ENCODE data around the gene PIK3IP1. TPM values are rescaled to one million over a fixed set of nuclear protein-coding genes. Genes with fewer than 3 reads are reported as not detected.
A peak's percentile ranks its signal among the peaks of the same experiment; 100 is the strongest.
"Not testable (repeated sequence)": the region's sequence is repeated elsewhere in the genome, so short reads cannot be mapped to it uniquely, and the experiment has no call there.

The PIK3IP1 gene
- polyA plus RNA-seq, 3 donors: 9.3 to 16.8 (median 11.6) TPM

GRCh38 chr22:31314220-31314619 is 21.9 kb upstream of the PIK3IP1 start:
- H3K27ac ChIP-seq (ENCODE audit: low read depth, low read length): not testable (repeated sequence)
- WGBS, 3 donors: 86 to 94% (median 89%) methylated on average over 1 of the region's 1 CpG

- H3K27ac ChIP-seq (ENCODE audit: low read depth, low read length): no peak overlapping the region
- WGBS, 3 donors: 29 to 32% (median 30%) methylated on average over 6 of the region's 6 CpGs
These were observed 21.3 kb upstream of the PIK3IP1 start for GRCh38 chr22:31313366-31314147.

DNA sequence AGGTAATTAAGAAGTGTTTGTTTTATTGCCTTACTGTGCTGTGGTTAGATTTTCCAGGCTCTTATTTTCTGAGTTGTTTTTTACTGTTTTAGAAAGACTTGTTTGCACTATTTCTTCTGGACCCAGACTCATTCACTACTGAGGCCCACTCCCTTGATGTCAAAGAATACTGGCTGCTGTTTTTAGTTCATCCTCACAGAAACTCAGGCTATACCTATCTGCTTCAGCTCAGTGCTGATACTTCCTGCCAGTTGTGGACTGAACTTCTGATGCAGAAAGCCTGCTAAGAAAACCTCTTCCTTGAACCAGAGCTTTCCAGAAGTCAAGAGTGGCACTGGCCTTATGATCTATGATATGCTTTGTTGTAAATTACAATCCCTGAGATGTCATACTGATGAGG is 15.9 kb upstream of the PIK3IP1 start:
- H3K27ac ChIP-seq (ENCODE audit: low read depth, low read length): no peak overlapping the region

GRCh38 chr22:31305194-31305593 is 12.9 kb upstream of the PIK3IP1 start:
- WGBS, 3 donors: 93 to 96% (median 93%) methylated on average over 3 of the region's 3 CpGs
- H3K27ac ChIP-seq (ENCODE audit: low read depth, low read length): no peak overlapping the region

- H3K27ac ChIP-seq (ENCODE audit: low read depth, low read length): no peak overlapping the region
- 72 to 95% (median 78%) methylated on average over 3 of the region's 3 CpGs for WGBS, 3 donors
These were observed 10.2 kb upstream of the PIK3IP1 start for GRCh38 chr22:31302537-31302936.

DNA sequence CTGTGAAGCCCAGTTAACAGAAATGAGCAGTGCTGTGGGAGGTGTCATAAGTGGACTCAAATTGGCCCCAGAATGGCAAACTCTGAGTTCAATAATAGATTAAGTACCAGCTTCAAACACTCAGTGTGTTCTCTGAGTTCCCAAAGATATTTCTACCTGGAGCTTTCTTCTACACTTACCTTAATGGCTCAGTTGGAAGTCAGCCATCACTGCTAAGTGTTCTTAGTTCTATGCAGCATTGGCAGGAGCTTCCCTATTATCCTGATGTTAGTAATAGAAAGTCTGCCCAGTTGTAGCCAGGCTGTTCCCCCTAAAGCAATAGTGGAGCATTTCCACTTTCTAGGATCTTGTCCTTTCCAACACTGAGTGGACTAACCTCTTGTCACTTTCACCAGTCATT is 9.7 kb upstream of the PIK3IP1 start:
- no peak overlapping the region for H3K27ac ChIP-seq (ENCODE audit: low read depth, low read length)

DNA sequence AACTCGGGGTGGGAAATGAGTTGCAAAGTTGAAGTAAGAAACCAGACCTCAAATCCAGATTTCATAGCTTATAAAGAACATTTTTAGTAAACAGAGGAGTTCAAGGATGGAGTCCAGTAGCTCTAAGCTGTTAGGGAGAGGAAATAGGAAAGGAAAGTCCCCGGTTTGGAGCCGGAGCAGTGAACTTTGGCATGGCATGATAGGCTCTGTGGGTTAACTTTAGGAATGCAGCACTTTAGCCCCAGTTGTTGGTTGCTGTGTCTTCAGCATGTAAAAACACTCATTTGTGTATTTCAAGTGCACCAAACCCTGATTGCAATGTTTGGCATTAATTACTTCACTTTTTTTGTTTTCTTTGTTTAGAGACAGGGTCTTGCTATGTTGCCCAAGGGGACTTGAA is 8.6 kb upstream of the PIK3IP1 start:
- no peak overlapping the region for H3K27ac ChIP-seq (ENCODE audit: low read depth, low read length)
- 51 to 78% (median 75%) methylated on average over 3 of the region's 3 CpGs for WGBS, 3 donors

DNA sequence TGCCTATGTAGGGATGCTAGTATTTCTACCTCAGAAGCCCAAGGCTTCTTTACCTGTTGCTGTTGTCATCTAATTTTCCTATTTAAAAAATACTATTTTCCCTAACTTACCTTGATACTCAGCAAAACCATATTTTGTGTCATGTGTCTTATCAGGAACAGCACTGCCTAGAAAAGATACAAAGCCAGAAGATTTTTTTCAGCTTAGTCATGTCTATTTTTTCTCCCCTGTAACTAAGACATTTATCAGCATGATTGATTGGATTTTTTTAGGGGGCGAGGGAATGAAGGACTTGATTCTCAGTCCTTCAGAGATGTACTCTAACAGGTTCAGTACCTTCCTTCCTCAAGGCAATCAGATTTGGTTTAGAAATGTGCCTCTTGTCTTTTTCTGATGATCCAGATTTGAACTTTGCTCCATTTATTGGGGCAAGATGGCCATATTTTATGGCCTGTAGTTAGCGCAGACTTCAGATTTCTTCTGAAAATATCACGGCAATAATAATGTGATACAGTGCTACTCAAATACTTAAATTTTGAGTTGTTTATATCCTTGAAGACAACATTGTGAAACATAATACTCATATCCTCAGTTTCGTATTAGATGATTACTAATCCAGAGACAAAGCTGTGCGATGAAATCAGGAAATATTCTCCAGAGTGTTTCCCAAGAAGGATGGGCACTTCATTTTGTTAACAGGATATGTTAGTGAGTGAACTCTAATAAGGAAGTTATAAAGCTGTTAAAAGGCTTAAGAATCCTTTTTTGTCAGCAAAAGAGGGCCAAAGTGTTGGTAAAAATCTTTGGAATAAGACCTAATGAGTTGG is 3.8 kb upstream of the PIK3IP1 start:
- WGBS, 3 donors: 37 to 76% (median 45%) methylated on average over 5 of the region's 5 CpGs
- no peak overlapping the region for H3K27ac ChIP-seq (ENCODE audit: low read depth, low read length)

DNA sequence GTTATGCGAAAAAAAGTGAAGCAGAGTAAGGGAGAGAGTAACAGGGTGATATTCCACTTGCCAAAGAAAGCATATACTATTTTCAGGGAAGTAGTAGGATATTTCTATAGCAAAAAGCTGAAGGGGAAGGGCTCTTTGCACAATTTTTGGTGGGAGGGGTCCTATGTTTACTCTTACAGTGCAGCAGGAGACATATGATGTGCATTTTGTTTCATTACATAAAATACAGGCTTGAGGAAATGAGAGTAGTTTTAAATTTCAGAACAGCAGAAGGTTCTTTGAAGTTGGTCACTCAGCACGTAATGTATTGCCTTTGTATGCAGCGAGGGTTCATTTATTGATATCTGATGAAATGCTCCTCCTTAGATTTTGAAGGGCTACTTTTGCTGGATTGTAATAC is 3.1 kb upstream of the PIK3IP1 start:
- H3K27ac ChIP-seq (ENCODE audit: low read depth, low read length): no peak overlapping the region
- WGBS, 3 donors: 85 to 92% (median 87%) methylated on average over 3 of the region's 3 CpGs

GRCh38 chr22:31291481-31292235 is 630 bp downstream of the PIK3IP1 start:
- 0 to 1% (median 1%) methylated on average over 20 of the region's 20 CpGs for WGBS, 3 donors
- peak overlapping the region; percentile 46 for H3K27ac ChIP-seq (ENCODE audit: low read depth, low read length)

GRCh38 chr22:31290494-31291471 is 1.5 kb downstream of the PIK3IP1 start:
- peak overlapping the region; percentile 64 for H3K27ac ChIP-seq (ENCODE audit: low read depth, low read length)
- 0 to 1% (median 1%) methylated on average over 72 to 95 of the region's 95 CpGs for WGBS, 3 donors

- H3K27ac ChIP-seq (ENCODE audit: low read depth, low read length): no peak overlapping the region
- 76 to 80% (median 80%) methylated on average over 13 of the region's 13 CpGs for WGBS, 3 donors
These were observed 2.9 kb downstream of the PIK3IP1 start for GRCh38 chr22:31289344-31289743.

DNA sequence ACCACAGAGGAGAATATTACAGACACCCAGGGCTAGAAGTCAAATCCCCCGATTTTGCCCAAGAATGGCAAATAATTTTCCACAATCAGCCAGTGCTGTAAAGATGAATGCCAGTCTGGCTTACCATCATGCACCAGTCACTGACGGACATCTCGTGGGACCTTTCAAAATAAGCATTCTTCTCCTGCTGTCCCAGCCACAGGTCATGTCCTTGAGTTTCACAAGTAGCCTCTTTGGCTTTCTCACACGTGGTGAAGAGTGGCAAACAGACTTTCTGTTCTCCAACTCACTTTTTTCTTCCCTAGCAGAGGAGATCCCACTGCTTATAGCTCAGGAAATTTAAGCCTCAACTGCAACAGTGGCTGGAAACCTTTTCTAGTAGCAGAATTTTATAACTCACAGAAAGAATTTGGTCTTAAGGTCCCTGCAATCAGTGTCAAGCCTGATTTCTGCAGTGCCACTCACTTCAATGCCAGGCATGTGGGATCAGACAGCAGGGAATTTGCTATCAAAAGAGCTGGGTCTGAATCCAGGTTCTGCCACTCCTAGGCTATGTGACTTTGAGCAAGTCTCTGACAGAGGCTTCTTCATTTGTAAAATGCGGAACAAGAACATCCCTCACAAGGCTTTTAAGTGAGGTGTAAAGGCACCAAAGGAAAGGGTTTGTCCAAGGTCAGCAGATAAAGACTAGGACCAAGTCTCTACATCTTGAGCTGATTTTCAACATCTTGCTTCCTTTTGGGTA is 3.6 kb downstream of the PIK3IP1 start:
- 47 to 74% (median 54%) methylated on average over 5 of the region's 5 CpGs for WGBS, 3 donors
- no peak overlapping the region for H3K27ac ChIP-seq (ENCODE audit: low read depth, low read length)

DNA sequence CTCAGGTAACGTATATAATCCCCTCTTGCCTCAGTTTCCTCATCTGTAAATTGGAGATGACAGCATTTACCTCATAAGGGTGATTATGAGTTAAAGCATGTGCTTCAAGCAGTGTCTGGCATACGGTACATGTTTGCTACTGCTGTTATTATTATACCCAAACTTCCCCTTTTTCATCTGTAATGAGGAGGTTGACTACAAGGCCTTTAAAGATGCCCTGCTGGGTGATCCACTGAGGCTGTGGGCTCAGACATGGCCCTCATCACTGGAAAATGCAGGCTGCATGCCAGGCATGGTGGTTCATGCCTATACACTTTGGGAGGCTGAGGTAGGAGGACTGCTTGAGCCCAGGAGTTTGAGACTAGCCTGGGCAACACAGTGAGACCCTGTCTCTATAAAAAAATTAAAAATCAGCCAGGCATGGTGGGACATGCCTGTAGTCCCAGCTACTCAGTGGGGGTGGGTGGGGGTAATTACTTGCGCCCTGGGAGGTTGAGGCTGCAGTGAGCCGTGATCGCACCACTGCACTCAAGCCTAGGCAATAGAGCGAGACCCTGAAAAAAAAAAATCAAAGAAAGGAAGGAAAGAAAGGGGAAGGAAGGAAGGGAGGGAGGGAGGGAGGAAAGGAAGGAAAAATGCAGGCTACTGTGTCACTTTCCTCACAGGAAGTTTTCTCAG is 4.3 kb downstream of the PIK3IP1 start:
- WGBS, 3 donors: 76 to 88% (median 83%) methylated on average over 6 of the region's 6 CpGs

GRCh38 chr22:31286360-31287255 is 5.7 kb downstream of the PIK3IP1 start:
- WGBS, 3 donors: 64 to 82% (median 65%) methylated on average over 8 of the region's 8 CpGs
- H3K27ac ChIP-seq (ENCODE audit: low read depth, low read length): peak overlapping the region; percentile 41

More for the DNA sequence above, 4.3 kb downstream of the PIK3IP1 start:
- no peak overlapping the region for H3K27ac ChIP-seq (ENCODE audit: low read depth, low read length)
